Thoracic aorta (tissue), 2 donors: ENCODE measurements around the gene MYMK. TPM values are rescaled to one million over a fixed set of nuclear protein-coding genes. Genes with fewer than 3 reads are reported as not detected.

Experiments used
- ATAC-seq: fragments of 150-250 bp; one replicate; pipeline ENCODE4 v1.8.0; 2017; ENCODE audit warnings: low read depth; ENCODE audit not compliant: insufficient number of reproducible peaks, low FRiP score
- DNase-seq: peaks from one replicate; pipeline ENCODE4 v3.0.0-alpha.2; 2020; ENCODE audit warnings: low spot score
- H3K27ac ChIP-seq, 2 donors: fragments of 200-600 bp; sonication (generic); 1 replicate in 1 of 2; 2 replicates in 1 of 2; pipeline ENCODE4 v1.5.1; 2016; ENCODE audit warnings: mild to moderate bottlenecking in 2 of 2, moderate library complexity in 2 of 2
- H3K27me3 ChIP-seq: fragments of 200-600 bp; sonication (generic); replicated peaks from 2 replicates; pipeline ENCODE4 v1.6.0; 2016; ENCODE audit warnings: mild to moderate bottlenecking; ENCODE audit not compliant: insufficient read depth
- H3K36me3 ChIP-seq: fragments of 200-600 bp; sonication (generic); one replicate; pipeline ENCODE4 v1.5.1; 2016
- H3K4me1 ChIP-seq, 2 donors: fragments of 200-600 bp; sonication (generic); 1 replicate in 1 of 2; 2 replicates in 1 of 2; pipeline versions ENCODE4 v1.5.1 to v1.6.0; 2016; ENCODE audit warnings: low read depth in 2 of 2, mild to moderate bottlenecking in 1 of 2; ENCODE audit not compliant: control insufficient read depth in 1 of 2
- H3K4me3 ChIP-seq: fragments of 200-600 bp; sonication (generic); 2 replicates; pipeline ENCODE4 v1.5.1; 2016; ENCODE audit warnings: mild to moderate bottlenecking
- H3K9me3 ChIP-seq: fragments of 200-600 bp; sonication (generic); 2 replicates; pipeline ENCODE4 v1.5.1; 2016
- CTCF ChIP-seq: fragments of 200-600 bp; sonication (generic); IDR thresholded peaks from one replicate; pipeline ENCODE4 v1.5.1; 2019; ENCODE audit warnings: antibody characterized with exemption
- total RNA-seq, 2 donors: library from RNA; depleted of rRNA; stranded (reverse); fragments of >200 nt; gene quantifications; one replicate each; pipeline versions ENCODE4 v1.1.0 to v1.2.3, GENCODE V29; 2016

Gene MYMK
- total RNA-seq, 2 donors from 2014 or later: not detected

- no peak for DNase-seq
- no peak overlapping the region for H3K4me3 ChIP-seq
- TF ChIP-seq CTCF: no peak
- ATAC-seq: no peak
- peaks cover 4 to 6% of the 10 kb centered on the region in 2 donors for H3K4me1 ChIP-seq
- H3K9me3 ChIP-seq: no peaks in the 10 kb centered on the region
- H3K27ac ChIP-seq: no peak overlapping the region
- H3K27me3 ChIP-seq: no peaks in the 10 kb centered on the region
- no peaks in the 10 kb centered on the region for H3K36me3 ChIP-seq
Measured at GRCh38 chr9:133474215-133474614, 50.5 kb downstream of the MYMK start.

GRCh38 chr9:133473743-133474142, 51.0 kb downstream of the MYMK start:
- Histone ChIP-seq H3K27me3 (no peaks in the 10 kb centered on the region), H3K36me3 (peaks cover under 1% of the 10 kb centered on the region), H3K27ac (no peak overlapping the region), H3K9me3 (no peaks in the 10 kb centered on the region), H3K4me3 (no peak overlapping the region), H3K4me1 (peaks cover 4 to 6% of the 10 kb centered on the region in 2 donors)
- ATAC-seq: no peak
- TF ChIP-seq CTCF: no peak
- DNase-seq: no peak

GRCh38 chr9:133472753-133473378, 51.9 kb downstream of the MYMK start:
- H3K36me3 ChIP-seq: peaks cover 4% of the 10 kb centered on the region
- H3K9me3 ChIP-seq: no peaks in the 10 kb centered on the region
- DNase-seq (no peak), ATAC-seq (no peak)
- H3K4me3 ChIP-seq: no peak overlapping the region
- TF ChIP-seq CTCF: no peak
- no peaks in the 10 kb centered on the region for H3K4me1 ChIP-seq
- no peak overlapping the region for H3K27ac ChIP-seq
- H3K27me3 ChIP-seq: no peaks in the 10 kb centered on the region

- TF ChIP-seq CTCF: no peak
- peaks cover 4% of the 10 kb centered on the region for H3K36me3 ChIP-seq
- no peaks in the 10 kb centered on the region for H3K4me1 ChIP-seq
- H3K27ac ChIP-seq: no peak overlapping the region
- no peaks in the 10 kb centered on the region for H3K9me3 ChIP-seq
- H3K4me3 ChIP-seq: no peak overlapping the region
- DNase-seq: no peak
- no peak for ATAC-seq
- no peaks in the 10 kb centered on the region for H3K27me3 ChIP-seq
Measured at GRCh38 chr9:133472277-133472645, 52.5 kb downstream of the MYMK start.

- no peak overlapping the region for H3K4me3 ChIP-seq
- no peaks in the 10 kb centered on the region for H3K9me3 ChIP-seq
- H3K4me1 ChIP-seq: no peaks in the 10 kb centered on the region
- TF ChIP-seq CTCF: no peak
- no peak overlapping the region for H3K27ac ChIP-seq
- no peaks in the 10 kb centered on the region for H3K27me3 ChIP-seq
- no peak for ATAC-seq
- H3K36me3 ChIP-seq: peaks cover 4% of the 10 kb centered on the region
- DNase-seq: no peak
Measured at GRCh38 chr9:133471551-133472276, 53.0 kb downstream of the MYMK start.
